HCT116 (cell line): ENCODE results near the gene RACGAP1. TPM values are rescaled to one million over a fixed set of nuclear protein-coding genes. Genes with fewer than 3 reads are reported as not detected.

Experiments used
- ATAC-seq: fragments of 200-7000 bp; cut with Tn5 transposase; 2 replicates; pipeline ENCODE4 v1.9.1; 2020; ENCODE audit warnings: mild to moderate bottlenecking, moderate library complexity
- BruUV-seq: library from RNA; stranded (reverse); fragments of 400-500 nt; replicated peaks from 2 replicates; lab custom pipeline; 2021; lab: Mats Ljungman, UMichigan
- CTCF ChIA-PET: fragments of 300-600 bp; sonication (Branson Sonifier 250); formaldehyde crosslinking; loops from one replicate; lab custom pipeline; 2021; ENCODE audit warnings: antibody characterized with exemption; lab: Charles Lee
- POLR2A ChIA-PET: fragments of 300-600, 350-600 bp; sonication (Branson Sonifier 250); formaldehyde crosslinking; loops from one replicate; lab custom pipeline; 2021; ENCODE audit warnings: antibody characterized with exemption; lab: Charles Lee
- RAD21 ChIA-PET, 2 experiments: fragments of 300-600 bp; sonication (Branson Sonifier 250); formaldehyde crosslinking; loops; one replicate each; lab custom pipeline; 2023; ENCODE audit warnings: low total read pairs in 2 of 2; ENCODE audit not compliant: uncharacterized antibody in 2 of 2, unreplicated experiment in 2 of 2, low non-redundant PET in 1 of 2; lab: Charles Lee
- DNase-seq: peaks from one replicate; pipeline ENCODE4 v3.0.0-alpha.2; 2010; ENCODE audit warnings: low read depth, low spot score
- H2AFZ ChIP-seq: fragments of 200-600 bp; shearing (Covaris generic), sonication (generic); 2 replicates; pipeline ENCODE4 v1.6.1; 2017; ENCODE audit warnings: low read depth, mixed run types, mixed read lengths, antibody characterized with exemption, low read length; ENCODE audit not compliant: poor library complexity, severe bottlenecking
- H3K27ac ChIP-seq: 2 replicates; pipeline ENCODE4 v1.5.1; 2012; ENCODE audit warnings: low read depth, low read length
- H3K27me3 ChIP-seq: fragments of 200-600 bp; sonication (generic); 2 replicates; pipeline ENCODE4 v1.6.1; 2016; ENCODE audit warnings: mixed run types, low read length, mixed read lengths; ENCODE audit not compliant: insufficient read depth
- H3K36me3 ChIP-seq, 2 experiments: fragments of 200-500 bp in 1 of 2; fragments of 200-600 bp in 1 of 2; sonication (Bioruptor generic) in 1 of 2; sonication (generic) in 1 of 2; 2 replicates each; pipeline versions ENCODE4 v1.5.1 to v1.6.1; 2014 to 2016; ENCODE audit warnings: low read length in 2 of 2, inconsistent platforms in 1 of 2, mixed read lengths in 1 of 2, mixed run types in 1 of 2; ENCODE audit not compliant: insufficient read depth in 2 of 2, control insufficient read depth in 1 of 2
- H3K4me1 ChIP-seq, 2 experiments: fragments of 200-600 bp in 1 of 2; sonication (generic) in 1 of 2; 2 replicates each; pipeline versions ENCODE4 v1.5.1 to v1.6.1; 2012 to 2017; ENCODE audit warnings: low read length in 2 of 2, inconsistent platforms in 1 of 2, mild to moderate bottlenecking in 1 of 2, mixed read lengths in 1 of 2, mixed run types in 1 of 2, moderate library complexity in 1 of 2; ENCODE audit not compliant: insufficient read depth in 2 of 2, control insufficient read depth in 1 of 2
- H3K4me2 ChIP-seq: fragments of 200-600 bp; sonication (generic); 2 replicates; pipeline ENCODE4 v1.6.1; 2017; ENCODE audit warnings: mixed run types, low read length, mixed read lengths
- H3K4me3 ChIP-seq, 2 experiments: fragments of 200-600 bp in 1 of 2; sonication (generic) in 1 of 2; replicated peaks in 1 of 2; 2 replicates each; pipeline ENCODE4 v1.5.1; 2011 to 2016; ENCODE audit warnings: low read length in 2 of 2, control low read depth in 1 of 2, low read depth in 1 of 2, mild to moderate bottlenecking in 1 of 2, mixed read lengths in 1 of 2, mixed run types in 1 of 2
- H3K79me2 ChIP-seq: fragments of 200-600 bp; sonication (generic); 2 replicates; pipeline ENCODE4 v1.6.1; 2017; ENCODE audit warnings: mild to moderate bottlenecking, mixed run types, low read length, moderate library complexity, mixed read lengths; ENCODE audit not compliant: insufficient read depth
- H3K9ac ChIP-seq: fragments of 200-600 bp; sonication (generic); 2 replicates; pipeline ENCODE4 v1.6.1; 2016; ENCODE audit warnings: low read length, mixed read lengths
- H3K9me2 ChIP-seq: fragments of 200-600 bp; sonication (generic), shearing (Covaris generic); 2 replicates; pipeline ENCODE4 v1.6.1; 2017; ENCODE audit warnings: mixed run types, mild to moderate bottlenecking, moderate library complexity; ENCODE audit not compliant: insufficient read depth
- H3K9me3 ChIP-seq, 2 experiments: fragments of 200-500 bp in 1 of 2; fragments of 200-600 bp in 1 of 2; sonication (Bioruptor generic) in 1 of 2; sonication (generic) in 1 of 2; 2 replicates each; pipeline ENCODE4 v1.6.1; 2014 to 2017; ENCODE audit warnings: low read length in 2 of 2, mixed read lengths in 2 of 2, inconsistent platforms in 1 of 2, low read depth in 1 of 2, mild to moderate bottlenecking in 1 of 2, mixed run types in 1 of 2, moderate library complexity in 1 of 2; ENCODE audit not compliant: control insufficient read depth in 1 of 2, insufficient read depth in 1 of 2
- H4K20me1 ChIP-seq: fragments of 200-600 bp; sonication (generic), shearing (Covaris generic); 2 replicates; pipeline ENCODE4 v1.6.1; 2017; ENCODE audit warnings: mixed run types, mild to moderate bottlenecking, moderate library complexity; ENCODE audit not compliant: insufficient read depth
- CBX3 ChIP-seq: IDR thresholded peaks from 2 replicates; pipeline ENCODE4 v1.6.1; 2012; ENCODE audit warnings: low read depth
- CEBPB ChIP-seq: IDR thresholded peaks from 2 replicates; pipeline ENCODE4 v1.6.1; 2012; ENCODE audit warnings: low read depth
- CTCF ChIP-seq, 3 experiments: fragments of 200-600 bp in 1 of 3; sonication (generic) in 1 of 3; IDR thresholded peaks in 2 of 3; conservative IDR thresholded peaks in 1 of 3; 2 replicates each; pipeline ENCODE4 v1.5.1; 2012 to 2017; ENCODE audit warnings: low read depth in 2 of 3, low read length in 2 of 3, antibody characterized with exemption in 1 of 3, borderline replicate concordance in 1 of 3, control low read depth in 1 of 3, mild to moderate bottlenecking in 1 of 3, mixed read lengths in 1 of 3, mixed run types in 1 of 3, moderate library complexity in 1 of 3; ENCODE audit not compliant: insufficient read depth in 1 of 3
- ELF1 ChIP-seq: IDR thresholded peaks from 2 replicates; pipeline ENCODE4 v1.6.1; 2012; ENCODE audit warnings: low read depth, borderline replicate concordance
- FOSL1 ChIP-seq: IDR thresholded peaks from 2 replicates; pipeline ENCODE4 v1.6.1; 2012; ENCODE audit warnings: low read depth
- JUND ChIP-seq: IDR thresholded peaks from 2 replicates; pipeline ENCODE4 v1.6.1; 2012
- MAX ChIP-seq: IDR thresholded peaks from 2 replicates; pipeline ENCODE4 v1.6.1; 2012
- POLR2A ChIP-seq: IDR thresholded peaks from 2 replicates; pipeline ENCODE4 v1.7.0; 2011; ENCODE audit warnings: borderline replicate concordance; ENCODE audit not compliant: insufficient read depth, insufficient read length; ENCODE audit errors: extremely low read depth
- POLR2AphosphoS5 ChIP-seq: IDR thresholded peaks from 2 replicates; pipeline ENCODE4 v1.6.1; 2011; ENCODE audit warnings: mild to moderate bottlenecking, low read depth, low read length, moderate library complexity
- RAD21 ChIP-seq: IDR thresholded peaks from 2 replicates; pipeline ENCODE4 v1.6.1; 2012; ENCODE audit warnings: low read depth, mild to moderate bottlenecking
- REST ChIP-seq: IDR thresholded peaks from 2 replicates; pipeline ENCODE4 v1.6.1; 2012; ENCODE audit warnings: low read depth
- SIN3A ChIP-seq: IDR thresholded peaks from 2 replicates; pipeline ENCODE4 v1.6.1; 2012; ENCODE audit warnings: low read depth
- SP1 ChIP-seq: IDR thresholded peaks from 2 replicates; pipeline ENCODE4 v1.6.1; 2012; ENCODE audit warnings: low read depth
- SRF ChIP-seq: IDR thresholded peaks from 2 replicates; pipeline ENCODE4 v1.6.1; 2012; ENCODE audit warnings: low read depth
- TCF7L2 ChIP-seq: IDR thresholded peaks from 2 replicates; pipeline ENCODE4 v1.7.0; 2011; ENCODE audit warnings: borderline replicate concordance, inconsistent platforms; ENCODE audit not compliant: insufficient read depth, insufficient read length; ENCODE audit errors: extremely low read depth
- YY1 ChIP-seq: IDR thresholded peaks from 2 replicates; pipeline ENCODE4 v1.6.1; 2011; ENCODE audit warnings: low read length, low read depth, moderate library complexity, mild to moderate bottlenecking; ENCODE audit not compliant: insufficient replicate concordance; ENCODE audit errors: extremely low read depth
- ZFX ChIP-seq: fragments of 450-650 bp; IDR thresholded peaks from 2 replicates; pipeline ENCODE4 v1.6.1; 2017
- ZNF274 ChIP-seq: fragments of 200-500 bp; sonication (Bioruptor generic); IDR thresholded peaks from 2 replicates; pipeline ENCODE4 v1.6.1; 2014; ENCODE audit warnings: mild to moderate bottlenecking, low read depth, low read length, inconsistent platforms
- intact Hi-C: fragments of 100-400 bp; cut with micrococcal nuclease; formaldehyde crosslinking; loops from 2 replicates; pipeline ENCODE4 v1.10.0; 2022
- total RNA-seq: library from RNA; stranded (reverse); gene quantifications from one replicate; pipeline ENCODE4 v1.2.1, GENCODE V29; 2021; ENCODE audit not compliant: unreplicated experiment

The RACGAP1 gene
- total RNA-seq, 1 experiment from 2014 or later: 147 TPM

GRCh38 chr12:50003595-50003994, 21.7 kb downstream of the RACGAP1 start:
- no peaks in the 10 kb centered on the region for H3K27me3 ChIP-seq
- no TSS peak for BruUV-seq
- CTCF ChIA-PET: interaction anchor here (1.7 kb wide), 1 partner anchor 36 kb away, joined by 6 read pairs; no protein-coding TSS in a partner anchor

More at GRCh38 chr12:50003595-50003994, 21.7 kb downstream of the RACGAP1 start:
- DNase-seq (no peak), ATAC-seq (no peak)
- H3K9me2 ChIP-seq: no peaks in the 10 kb centered on the region
- no peak for TF ChIP-seq ELF1
- no peak for TF ChIP-seq YY1
- TF ChIP-seq CEBPB: no peak
- no peak for TF ChIP-seq REST
- no peak for TF ChIP-seq ZFX
- no peak for TF ChIP-seq FOSL1
- TF ChIP-seq SRF: no peak
- no peak for TF ChIP-seq JUND
- no peak for TF ChIP-seq MAX
- no peak for TF ChIP-seq CTCF (IDR thresholded peaks at IDR 0.05 in 2 of 3, conservative IDR thresholded peaks at IDR 0.05 in 1 of 3; ENCODE audit: borderline replicate concordance in 1 of 3, insufficient read depth in 1 of 3, low read depth in 2 of 3, low read length in 2 of 3)
- no peak for TF ChIP-seq RAD21
- no peak for TF ChIP-seq ZNF274
- no peak for TF ChIP-seq CBX3
- no peak for TF ChIP-seq TCF7L2
- TF ChIP-seq POLR2A: no peak
- TF ChIP-seq SP1: no peak
- no peak for TF ChIP-seq SIN3A
- TF ChIP-seq POLR2AphosphoS5: no peak
- H2AFZ ChIP-seq: no peak overlapping the region
- H3K27ac ChIP-seq: no peak overlapping the region
- H3K9ac ChIP-seq: no peak overlapping the region
- ChIA-PET POLR2A (no interaction called here), RAD21 (no interaction called here)
- no peak overlapping the region for H3K4me2 ChIP-seq
- H3K79me2 ChIP-seq: peaks cover 51% of the 10 kb centered on the region
- no peaks in the 10 kb centered on the region for H3K4me1 ChIP-seq
- intact Hi-C loops: no loop called here
- H3K9me3 ChIP-seq: no peaks in the 10 kb centered on the region
- no peak overlapping the region for H3K4me3 ChIP-seq
- H4K20me1 ChIP-seq: peaks cover 11% of the 10 kb centered on the region; the same call in 1 of the 2 replicates
- peaks cover 57 to 69% of the 10 kb centered on the region in 2 experiments for H3K36me3 ChIP-seq
